Vagina (tissue), 2 donors: ENCODE measurements around the gene GLIPR1L2.
"Not testable (repeated sequence)": the region's sequence is repeated elsewhere in the genome, so short reads cannot be mapped to it uniquely, and the experiment has no call there.

ENCODE experiments used
- POLR2A ChIP-seq, 2 donors: fragments of 450-650 bp; IDR thresholded peaks; one replicate each; pipeline ENCODE4 v1.6.1; 2017; ENCODE audit warnings: antibody characterized with exemption in 2 of 2, mild to moderate bottlenecking in 2 of 2, moderate library complexity in 2 of 2
- TF ChIP-seq, protein P1 (sequence below), 3 experiments: fragments of 450-650 bp in 2 of 3; fragments of 200-600 bp in 1 of 3; sonication (generic) in 1 of 3; IDR thresholded peaks; one replicate each; pipeline ENCODE4 v1.5.1; 2017 to 2019; ENCODE audit warnings: antibody characterized with exemption in 3 of 3, mild to moderate bottlenecking in 2 of 3, moderate library complexity in 2 of 3

DNA sequence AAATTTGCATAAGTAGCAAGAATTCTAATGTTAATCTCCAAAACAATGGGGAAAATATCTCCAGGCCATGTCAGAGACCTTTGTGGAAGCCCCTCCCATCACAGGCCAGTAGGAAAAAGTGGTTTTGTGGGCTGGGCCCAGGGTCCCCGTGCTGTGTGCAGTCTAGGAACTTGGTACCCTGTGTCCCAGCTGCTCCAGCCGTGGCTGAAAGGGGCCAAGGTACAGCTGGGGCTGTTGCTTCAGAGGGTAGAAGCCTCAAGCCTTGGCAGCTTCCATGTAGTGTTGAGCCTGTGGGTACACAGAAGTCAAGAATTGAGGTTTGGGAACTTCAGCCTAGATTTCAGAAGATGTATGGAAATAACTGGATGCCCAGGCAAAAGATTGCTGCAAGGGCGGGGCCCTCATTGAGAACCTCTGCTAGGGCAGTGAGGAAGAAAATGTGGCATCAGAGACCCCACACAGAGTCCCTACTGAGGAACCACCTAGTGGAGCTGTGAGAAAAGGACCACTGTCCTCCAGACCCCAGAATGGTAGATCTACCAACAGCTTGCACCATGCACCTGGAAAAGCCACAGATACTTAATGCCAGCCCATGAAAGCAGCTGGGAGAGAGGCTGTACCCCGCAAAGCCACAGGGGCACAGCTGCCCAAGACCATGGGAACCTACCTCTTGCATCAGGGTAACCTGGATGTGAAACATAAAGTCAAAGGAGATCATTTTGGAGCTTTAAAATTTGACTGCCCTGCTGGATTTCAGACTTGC is 51.0 kb downstream of the GLIPR1L2 start:
- TF ChIP-seq, protein P1, sequence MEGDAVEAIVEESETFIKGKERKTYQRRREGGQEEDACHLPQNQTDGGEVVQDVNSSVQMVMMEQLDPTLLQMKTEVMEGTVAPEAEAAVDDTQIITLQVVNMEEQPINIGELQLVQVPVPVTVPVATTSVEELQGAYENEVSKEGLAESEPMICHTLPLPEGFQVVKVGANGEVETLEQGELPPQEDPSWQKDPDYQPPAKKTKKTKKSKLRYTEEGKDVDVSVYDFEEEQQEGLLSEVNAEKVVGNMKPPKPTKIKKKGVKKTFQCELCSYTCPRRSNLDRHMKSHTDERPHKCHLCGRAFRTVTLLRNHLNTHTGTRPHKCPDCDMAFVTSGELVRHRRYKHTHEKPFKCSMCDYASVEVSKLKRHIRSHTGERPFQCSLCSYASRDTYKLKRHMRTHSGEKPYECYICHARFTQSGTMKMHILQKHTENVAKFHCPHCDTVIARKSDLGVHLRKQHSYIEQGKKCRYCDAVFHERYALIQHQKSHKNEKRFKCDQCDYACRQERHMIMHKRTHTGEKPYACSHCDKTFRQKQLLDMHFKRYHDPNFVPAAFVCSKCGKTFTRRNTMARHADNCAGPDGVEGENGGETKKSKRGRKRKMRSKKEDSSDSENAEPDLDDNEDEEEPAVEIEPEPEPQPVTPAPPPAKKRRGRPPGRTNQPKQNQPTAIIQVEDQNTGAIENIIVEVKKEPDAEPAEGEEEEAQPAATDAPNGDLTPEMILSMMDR (IDR thresholded peaks at IDR 0.05), result not testable (repeated sequence)
- not testable (repeated sequence) for TF ChIP-seq POLR2A (IDR thresholded peaks at IDR 0.05)
